Progenitor cell of endocrine pancreas (in vitro differentiated cells): ENCODE results near the gene RNPEP. TPM values are rescaled to one million over a fixed set of nuclear protein-coding genes. Genes with fewer than 3 reads are reported as not detected.
A peak's percentile ranks its signal among the peaks of the same experiment; 100 is the strongest.
"Not testable (repeated sequence)": the region's sequence is repeated elsewhere in the genome, so short reads cannot be mapped to it uniquely, and the experiment has no call there.

Experiments
- DNase-seq: peaks from one replicate; pipeline ENCODE4 v3.0.0; 2021; ENCODE audit warnings: low spot score; ENCODE audit not compliant: unreplicated experiment
- H3K27ac Mint-ChIP-seq: 2 replicates; pipeline ENCODE4 v1.8.0; 2021; ENCODE audit warnings: mild to moderate bottlenecking, moderate library complexity, mixed read lengths
- H3K27me3 Mint-ChIP-seq: 2 replicates; pipeline ENCODE4 v1.8.0; 2021; ENCODE audit warnings: mixed read lengths
- H3K36me3 Mint-ChIP-seq: 2 replicates; pipeline ENCODE4 v1.8.0; 2022; ENCODE audit warnings: mixed read lengths; ENCODE audit not compliant: insufficient read depth
- H3K4me1 Mint-ChIP-seq: 2 replicates; pipeline ENCODE4 v1.8.0; 2021; ENCODE audit warnings: low read depth, mixed read lengths
- H3K4me3 Mint-ChIP-seq: 2 replicates; pipeline ENCODE4 v1.8.0; 2021; ENCODE audit warnings: low read depth, mild to moderate bottlenecking, moderate library complexity, mixed read lengths
- H3K9me3 Mint-ChIP-seq: 2 replicates; pipeline ENCODE4 v1.8.0; 2021; ENCODE audit warnings: low read depth, mixed read lengths
- total RNA-seq: library from RNA; stranded (reverse); gene quantifications from 2 replicates; pipeline ENCODE4 v1.2.1, GENCODE V29; 2021
- TF ChIP-seq, protein P1 (sequence below): fragments of 200-600 bp; sonication (generic); IDR thresholded peaks from one replicate; pipeline ENCODE4 v1.5.0; 2021; ENCODE audit warnings: antibody characterized with exemption, mild to moderate bottlenecking; ENCODE audit not compliant: unreplicated experiment

RNPEP gene
- total RNA-seq, 1 donor from 2014 or later = 59.5 TPM

DNA sequence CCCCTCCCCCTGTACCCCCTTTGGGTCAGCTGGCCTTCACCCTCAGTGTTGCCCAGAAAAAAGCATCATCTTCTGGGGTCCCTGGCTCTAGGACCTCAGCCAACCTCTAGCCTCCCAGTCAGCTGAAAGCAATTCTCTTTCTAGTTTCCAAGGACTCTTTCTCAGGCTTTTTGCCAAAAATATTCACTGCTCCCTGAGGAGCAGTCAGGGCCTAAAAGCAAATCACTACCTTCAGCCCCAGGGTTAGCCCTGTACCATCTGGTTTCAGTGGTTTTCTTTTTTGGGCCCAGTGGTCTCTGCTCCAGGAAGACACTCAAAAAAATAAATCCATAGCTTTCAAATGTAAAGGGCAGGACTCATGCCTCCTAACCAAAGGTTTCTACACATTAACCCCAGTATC lies 33.0 kb upstream of the RNPEP start:
- TF ChIP-seq, protein P1, sequence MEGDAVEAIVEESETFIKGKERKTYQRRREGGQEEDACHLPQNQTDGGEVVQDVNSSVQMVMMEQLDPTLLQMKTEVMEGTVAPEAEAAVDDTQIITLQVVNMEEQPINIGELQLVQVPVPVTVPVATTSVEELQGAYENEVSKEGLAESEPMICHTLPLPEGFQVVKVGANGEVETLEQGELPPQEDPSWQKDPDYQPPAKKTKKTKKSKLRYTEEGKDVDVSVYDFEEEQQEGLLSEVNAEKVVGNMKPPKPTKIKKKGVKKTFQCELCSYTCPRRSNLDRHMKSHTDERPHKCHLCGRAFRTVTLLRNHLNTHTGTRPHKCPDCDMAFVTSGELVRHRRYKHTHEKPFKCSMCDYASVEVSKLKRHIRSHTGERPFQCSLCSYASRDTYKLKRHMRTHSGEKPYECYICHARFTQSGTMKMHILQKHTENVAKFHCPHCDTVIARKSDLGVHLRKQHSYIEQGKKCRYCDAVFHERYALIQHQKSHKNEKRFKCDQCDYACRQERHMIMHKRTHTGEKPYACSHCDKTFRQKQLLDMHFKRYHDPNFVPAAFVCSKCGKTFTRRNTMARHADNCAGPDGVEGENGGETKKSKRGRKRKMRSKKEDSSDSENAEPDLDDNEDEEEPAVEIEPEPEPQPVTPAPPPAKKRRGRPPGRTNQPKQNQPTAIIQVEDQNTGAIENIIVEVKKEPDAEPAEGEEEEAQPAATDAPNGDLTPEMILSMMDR = no peak
- Mint-ChIP-seq H3K27me3 (peaks cover 40% of the 10 kb centered on the region), H3K4me3 (no peak overlapping the region), H3K4me1 (peaks cover 7% of the 10 kb centered on the region), H3K36me3 (no peaks in the 10 kb centered on the region), H3K27ac (no peak overlapping the region), H3K9me3 (no peaks in the 10 kb centered on the region)
- DNase-seq = no peak

DNA sequence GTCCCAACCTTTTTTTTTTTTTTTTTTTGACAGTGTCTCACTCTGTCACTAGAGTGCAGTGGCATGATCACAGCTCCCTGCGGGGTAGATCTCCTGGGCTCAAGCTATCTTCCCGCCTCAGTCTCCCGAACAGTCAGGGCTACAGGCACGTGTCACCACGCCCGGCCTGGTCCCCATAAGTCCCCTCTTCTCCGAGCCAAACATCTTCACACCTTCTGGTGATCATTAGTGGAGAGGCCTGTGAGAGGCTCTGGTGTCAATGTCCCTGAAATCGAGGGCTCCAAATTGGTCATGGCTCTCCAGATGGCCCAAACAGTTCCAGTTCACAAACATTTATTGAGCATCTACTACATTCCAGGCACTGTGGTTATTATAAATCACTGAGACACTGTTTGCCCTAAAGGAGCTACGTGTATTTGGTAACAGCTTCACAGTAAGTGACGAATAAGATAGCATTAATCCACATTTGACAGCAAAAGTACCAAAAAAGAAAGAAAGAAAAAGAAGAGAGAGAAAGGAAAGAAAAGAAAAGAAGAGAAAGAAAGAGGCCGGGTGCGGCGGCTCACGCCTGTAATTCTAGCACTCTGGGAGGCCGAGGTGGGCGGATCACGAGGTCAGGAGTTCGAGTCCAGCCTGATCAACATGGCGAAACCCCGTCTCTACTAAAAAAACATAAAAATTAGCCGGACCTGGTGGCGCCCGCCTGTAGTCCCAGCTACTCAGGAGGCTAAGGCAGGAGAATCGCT lies 28.0 kb upstream of the RNPEP start:
- Mint-ChIP-seq H3K36me3 (peaks cover 5% of the 10 kb centered on the region), H3K27me3 (peaks cover 3% of the 10 kb centered on the region), H3K27ac (peak overlapping the region; percentile 95), H3K9me3 (no peaks in the 10 kb centered on the region), H3K4me3 (peak overlapping the region; percentile 98), H3K4me1 (peaks cover 11% of the 10 kb centered on the region)
- TF ChIP-seq, protein P1 = no peak
- DNase-seq = no peak

DNA sequence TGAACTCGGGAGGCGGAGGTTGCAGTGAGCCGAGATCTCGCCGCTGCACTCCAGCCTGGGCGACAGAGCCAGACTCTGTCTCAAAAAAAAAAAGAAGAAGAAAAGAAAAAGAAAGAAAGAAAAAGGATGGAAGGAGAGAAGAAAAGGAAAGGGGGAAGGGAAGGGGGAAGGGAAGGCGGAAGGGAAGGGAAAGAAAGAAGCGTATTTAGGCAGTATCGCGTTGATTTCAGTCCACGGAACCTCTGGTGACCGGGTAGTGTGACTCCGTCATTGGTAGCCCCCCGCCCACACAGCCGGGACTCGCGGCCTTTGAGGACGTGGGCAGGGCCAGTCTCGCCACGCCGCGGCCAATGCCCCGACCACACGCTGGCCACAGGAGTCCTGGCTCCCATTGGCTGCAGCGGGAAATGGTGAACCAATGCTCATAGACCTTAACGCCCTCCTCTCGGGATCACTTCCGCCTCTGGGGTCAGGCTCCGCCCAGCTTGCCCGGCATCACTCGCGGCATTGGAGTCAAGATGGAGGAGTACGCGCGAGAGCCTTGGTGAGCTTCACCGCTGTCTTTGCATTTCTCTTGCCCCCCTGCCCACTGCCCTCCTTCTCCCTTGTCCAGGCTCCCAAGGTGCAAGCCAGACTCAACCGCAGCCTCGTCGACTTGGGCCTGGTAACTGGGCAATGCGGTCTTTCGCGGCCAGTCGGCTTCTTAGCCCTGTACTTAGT lies 27.3 kb upstream of the RNPEP start, which contains the start of gene TIMM17A:
TSS of gene TIMM17A (plus strand) at position 495 of the 720 bp plus-strand sequence. CDS start at position 519, 24 bp downstream.
- Mint-ChIP-seq H3K9me3 (no peaks in the 10 kb centered on the region), H3K4me1 (peaks cover 11% of the 10 kb centered on the region), H3K27ac (peak within 1 kb of the TSS; percentile 95), H3K4me3 (peak within 1 kb of the TSS; percentile 98), H3K27me3 (peaks cover 3% of the 10 kb centered on the region), H3K36me3 (peaks cover 5% of the 10 kb centered on the region)
- peak; percentile 87 for DNase-seq
- TF ChIP-seq, protein P1 = no peak

DNA sequence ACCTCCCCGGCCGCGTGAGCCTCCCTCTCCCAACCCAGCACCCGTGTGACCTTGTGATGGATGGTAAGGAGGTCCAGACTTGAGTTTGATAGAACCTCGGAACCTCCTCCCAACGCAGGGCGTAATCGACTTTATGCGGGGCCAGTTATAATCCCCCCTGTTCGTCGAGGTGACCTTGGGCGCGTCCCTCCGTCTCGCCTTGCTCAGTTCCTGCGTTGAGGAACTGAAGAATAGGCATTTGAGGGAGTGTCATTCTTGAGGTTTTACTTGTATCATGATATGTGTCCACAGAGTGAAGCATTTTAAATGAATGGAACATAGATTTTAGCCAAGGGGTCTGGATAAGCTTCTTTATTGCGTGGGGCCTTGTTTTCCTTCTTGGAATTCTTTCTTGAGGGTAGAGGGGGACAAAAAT lies 26.7 kb upstream of the RNPEP start:
- DNase-seq = no peak
- H3K4me1 Mint-ChIP-seq = peaks cover 11% of the 10 kb centered on the region
- no peaks in the 10 kb centered on the region for H3K9me3 Mint-ChIP-seq
- H3K27me3 Mint-ChIP-seq = no peaks in the 10 kb centered on the region
- TF ChIP-seq, protein P1 = no peak
- H3K4me3 Mint-ChIP-seq = peak overlapping the region; percentile 98
- peaks cover 5% of the 10 kb centered on the region for H3K36me3 Mint-ChIP-seq
- peak overlapping the region; percentile 95 for H3K27ac Mint-ChIP-seq

DNA sequence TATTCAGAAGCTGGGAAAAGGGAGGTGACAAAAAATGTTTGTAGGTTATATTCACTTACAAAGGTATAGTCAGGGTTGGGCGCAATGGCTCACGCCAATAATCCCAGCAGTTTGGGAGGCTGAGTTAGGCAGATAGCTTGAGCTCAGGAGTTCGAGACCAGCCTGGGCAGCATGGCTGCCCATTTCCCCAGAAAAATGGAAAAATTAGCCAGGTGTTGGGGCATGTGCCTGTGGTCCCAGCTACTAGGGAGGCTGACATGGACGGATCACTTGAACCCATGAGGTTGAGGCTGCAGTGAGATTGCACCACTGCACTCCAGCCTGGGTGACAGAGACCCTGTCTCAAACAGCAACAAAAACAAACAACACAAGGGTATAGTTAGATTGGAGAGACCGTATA lies 24.1 kb upstream of the RNPEP start:
- Mint-ChIP-seq H3K4me1 (peaks cover 11% of the 10 kb centered on the region), H3K4me3 (no peak overlapping the region), H3K27me3 (no peaks in the 10 kb centered on the region), H3K36me3 (peaks cover 11% of the 10 kb centered on the region), H3K27ac (no peak overlapping the region), H3K9me3 (no peaks in the 10 kb centered on the region)
- TF ChIP-seq, protein P1 = no peak
- no peak for DNase-seq

DNA sequence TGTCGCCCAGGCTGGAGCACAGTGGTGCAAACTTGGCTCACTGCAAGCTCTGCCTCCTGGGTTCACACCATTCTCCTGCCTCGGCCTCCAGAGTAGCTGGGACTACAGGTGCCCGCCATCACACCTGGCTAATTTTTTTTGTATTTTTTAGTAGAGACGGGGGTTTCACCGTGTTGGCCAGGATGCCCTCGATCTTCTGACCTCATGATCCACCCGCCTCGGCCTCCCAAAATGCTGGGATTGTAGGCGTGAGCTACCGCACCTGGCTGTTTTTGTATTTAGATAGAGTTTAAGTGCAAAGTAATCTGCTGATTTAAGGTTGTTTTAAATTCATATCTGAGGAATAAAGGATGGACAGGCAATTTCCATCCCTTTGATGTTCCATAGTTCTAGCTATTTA lies 20.1 kb upstream of the RNPEP start:
- not testable (repeated sequence) for H3K4me1 Mint-ChIP-seq, H3K27me3 Mint-ChIP-seq, DNase-seq, H3K9me3 Mint-ChIP-seq, H3K27ac Mint-ChIP-seq, H3K4me3 Mint-ChIP-seq
- peaks cover 19% of the 10 kb centered on the region for H3K36me3 Mint-ChIP-seq
